ENCODE results near the gene LRBA. TPM values are rescaled to one million over a fixed set of nuclear protein-coding genes. Genes with fewer than 3 reads are reported as not detected.

LRBA gene
- total and polyA plus RNA-seq, 2 donors = 18.4 to 38.6 TPM

DNA sequence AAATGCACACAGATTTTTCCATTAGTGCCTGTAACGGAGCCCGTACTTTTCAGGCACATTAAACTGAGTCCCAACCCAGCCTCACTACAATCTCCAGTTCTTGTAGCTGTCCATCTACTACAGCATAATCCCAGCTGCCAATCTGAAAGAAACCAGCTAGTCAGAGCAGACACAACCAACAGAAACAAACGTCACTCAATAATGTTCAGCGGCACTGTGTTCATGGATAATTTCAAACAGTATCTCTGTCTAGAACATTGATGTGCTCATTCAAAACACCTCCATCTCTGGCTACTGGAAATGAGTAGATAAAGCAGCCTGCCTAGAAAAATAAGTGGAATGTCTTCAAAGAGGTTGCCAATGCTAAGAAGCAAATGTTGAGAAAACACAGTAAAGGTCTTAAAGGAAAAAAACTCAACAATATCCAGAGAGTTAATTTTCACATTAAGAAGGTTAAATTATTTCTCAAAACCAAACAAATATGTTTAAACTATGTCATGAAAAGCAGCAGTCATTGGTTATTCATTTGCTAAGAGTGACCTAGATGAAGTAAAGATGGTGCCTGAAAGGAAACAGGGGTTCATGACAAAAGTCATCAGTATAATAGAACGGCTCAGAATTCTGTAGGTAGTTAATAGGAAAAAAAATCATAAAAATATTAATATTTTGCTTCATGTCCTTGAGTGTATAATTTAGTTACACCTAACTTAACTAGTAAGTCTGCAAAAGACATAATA lies 678.2 kb downstream of the LRBA start:
- no peak for DNase-seq (ENCODE audit: low read depth in 6 of 9, low spot score in 9 of 9)
- Histone ChIP-seq H3K4me1 (ENCODE audit: control insufficient read depth in 2 of 2, insufficient read depth in 2 of 2, low read length in 2 of 2) (no peaks in the 10 kb centered on the region), H3K9me3 (ENCODE audit: control insufficient read depth in 2 of 2, insufficient read depth in 1 of 2, low read length in 1 of 2) (no peaks in the 10 kb centered on the region), H3K27ac (ENCODE audit: low read depth in 1 of 2, low read length in 1 of 2) (no peak overlapping the region), H3K36me3 (ENCODE audit: control insufficient read depth in 2 of 2, insufficient read depth in 2 of 2, low read length in 1 of 2) (peaks cover 0 to 4% of the 10 kb centered on the region in 2 donors), H3K4me3 (ENCODE audit: low read length in 2 of 2) (no peak overlapping the region), H3K27me3 (ENCODE audit: control insufficient read depth in 2 of 2, insufficient read depth in 1 of 2, low read length in 1 of 2) (no peaks in the 10 kb centered on the region)
- WGBS = 98% methylated on average over 5 of the region's 5 CpGs

DNA sequence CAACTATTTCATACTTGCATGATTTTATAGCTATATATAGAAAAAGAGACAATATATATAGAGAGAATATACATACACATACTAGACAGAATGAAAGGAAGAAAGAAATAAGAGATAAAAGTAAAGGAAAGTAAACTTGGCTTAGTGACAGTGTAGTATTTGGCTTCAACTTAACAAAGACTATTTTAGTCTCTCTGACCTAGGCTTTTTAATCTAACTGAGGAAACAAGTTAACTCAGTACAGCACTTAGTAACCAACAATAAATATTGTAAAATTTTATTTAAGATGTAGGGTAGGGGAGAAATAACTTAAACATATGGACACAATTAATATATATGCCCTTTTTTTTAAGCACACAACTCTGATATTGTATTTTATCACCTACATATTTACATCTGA lies 682.1 kb downstream of the LRBA start:
- H3K27ac ChIP-seq (ENCODE audit: low read depth in 1 of 2, low read length in 1 of 2) = no peak overlapping the region
- H3K9me3 ChIP-seq (ENCODE audit: control insufficient read depth in 2 of 2, insufficient read depth in 1 of 2, low read length in 1 of 2) = no peaks in the 10 kb centered on the region
- H3K4me3 ChIP-seq (ENCODE audit: low read length in 2 of 2) = no peak overlapping the region
- H3K4me1 ChIP-seq (ENCODE audit: control insufficient read depth in 2 of 2, insufficient read depth in 2 of 2, low read length in 2 of 2) = no peaks in the 10 kb centered on the region
- H3K36me3 ChIP-seq (ENCODE audit: control insufficient read depth in 2 of 2, insufficient read depth in 2 of 2, low read length in 1 of 2) = no peaks in the 10 kb centered on the region
- no peaks in the 10 kb centered on the region for H3K27me3 ChIP-seq (ENCODE audit: control insufficient read depth in 2 of 2, insufficient read depth in 1 of 2, low read length in 1 of 2)
- no peak for DNase-seq (ENCODE audit: low read depth in 6 of 9, low spot score in 9 of 9)

DNA sequence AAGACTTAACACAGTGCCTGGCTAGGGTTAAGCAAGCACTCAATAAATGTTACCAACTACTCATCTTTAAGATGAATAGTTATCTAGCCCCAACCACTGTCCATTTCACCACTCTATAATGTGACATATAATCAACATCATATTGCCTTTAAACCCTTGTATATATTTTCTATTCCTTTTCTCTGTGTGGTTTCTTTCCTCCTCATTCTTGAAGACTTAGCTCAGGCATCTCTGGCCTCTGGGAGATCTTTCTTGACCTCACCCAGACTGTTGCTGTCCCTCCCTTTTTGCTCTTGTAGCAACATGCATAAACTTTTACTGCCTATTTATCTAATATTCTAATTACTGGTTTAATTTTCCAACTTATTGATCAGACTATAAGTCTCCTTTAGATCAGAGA lies 683.0 kb downstream of the LRBA start:
- no peaks in the 10 kb centered on the region for H3K36me3 ChIP-seq (ENCODE audit: control insufficient read depth in 2 of 2, insufficient read depth in 2 of 2, low read length in 1 of 2)
- DNase-seq (ENCODE audit: low read depth in 6 of 9, low spot score in 9 of 9) = no peak
- no peaks in the 10 kb centered on the region for H3K27me3 ChIP-seq (ENCODE audit: control insufficient read depth in 2 of 2, insufficient read depth in 1 of 2, low read length in 1 of 2)
- H3K9me3 ChIP-seq (ENCODE audit: control insufficient read depth in 2 of 2, insufficient read depth in 1 of 2, low read length in 1 of 2) = no peaks in the 10 kb centered on the region
- H3K4me1 ChIP-seq (ENCODE audit: control insufficient read depth in 2 of 2, insufficient read depth in 2 of 2, low read length in 2 of 2) = no peaks in the 10 kb centered on the region
- no peak overlapping the region for H3K4me3 ChIP-seq (ENCODE audit: low read length in 2 of 2)
- H3K27ac ChIP-seq (ENCODE audit: low read depth in 1 of 2, low read length in 1 of 2) = no peak overlapping the region

DNA sequence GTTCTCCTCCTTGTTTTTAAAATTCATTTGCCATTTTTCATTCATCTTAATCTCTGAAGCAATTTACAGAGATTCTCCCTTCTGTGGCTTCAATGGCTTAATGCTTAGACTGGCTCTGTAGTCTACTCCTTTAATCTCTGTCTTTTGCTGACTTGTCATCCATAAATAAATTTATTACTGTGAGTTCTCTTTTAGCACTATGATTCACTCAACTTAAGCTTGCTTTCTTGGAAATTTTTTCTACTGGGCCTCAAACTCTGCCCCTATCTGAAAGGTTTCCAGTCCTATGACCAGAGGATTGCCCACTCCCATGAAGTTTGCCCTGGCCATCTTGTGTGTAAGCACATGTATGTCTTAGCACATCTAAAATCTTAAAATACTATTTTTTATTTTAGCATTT lies 685.7 kb downstream of the LRBA start:
- DNase-seq (ENCODE audit: low read depth in 6 of 9, low spot score in 9 of 9) = no peak
- Histone ChIP-seq H3K9me3 (ENCODE audit: control insufficient read depth in 2 of 2, insufficient read depth in 1 of 2, low read length in 1 of 2) (no peaks in the 10 kb centered on the region), H3K27ac (ENCODE audit: low read depth in 1 of 2, low read length in 1 of 2) (no peak overlapping the region), H3K27me3 (ENCODE audit: control insufficient read depth in 2 of 2, insufficient read depth in 1 of 2, low read length in 1 of 2) (no peaks in the 10 kb centered on the region), H3K4me3 (ENCODE audit: low read length in 2 of 2) (no peak overlapping the region), H3K36me3 (ENCODE audit: control insufficient read depth in 2 of 2, insufficient read depth in 2 of 2, low read length in 1 of 2) (peaks cover 0 to 3% of the 10 kb centered on the region in 2 donors), H3K4me1 (ENCODE audit: control insufficient read depth in 2 of 2, insufficient read depth in 2 of 2, low read length in 2 of 2) (no peaks in the 10 kb centered on the region)

DNA sequence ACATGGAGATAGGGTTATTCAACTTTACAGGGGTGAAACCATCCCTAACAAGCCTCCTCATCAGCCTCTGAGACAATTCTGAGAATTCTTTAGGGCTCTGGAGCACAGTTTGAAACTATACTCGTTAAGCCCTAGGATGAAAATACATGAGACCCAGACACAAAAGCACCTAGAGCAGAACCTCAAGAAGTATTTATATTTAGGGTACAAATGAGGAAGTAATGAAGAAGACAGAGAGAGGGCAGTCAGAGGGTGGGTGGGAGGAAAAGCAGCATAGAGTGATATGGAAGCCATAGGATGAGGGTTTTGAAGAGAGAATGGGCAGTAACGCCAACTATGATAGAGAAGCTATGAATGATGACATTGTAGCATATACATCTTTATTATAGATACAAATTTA lies 686.6 kb downstream of the LRBA start:
- 91% methylated on average over 2 of the region's 2 CpGs for WGBS
- no peaks in the 10 kb centered on the region for H3K27me3 ChIP-seq (ENCODE audit: control insufficient read depth in 2 of 2, insufficient read depth in 1 of 2, low read length in 1 of 2)

DNA sequence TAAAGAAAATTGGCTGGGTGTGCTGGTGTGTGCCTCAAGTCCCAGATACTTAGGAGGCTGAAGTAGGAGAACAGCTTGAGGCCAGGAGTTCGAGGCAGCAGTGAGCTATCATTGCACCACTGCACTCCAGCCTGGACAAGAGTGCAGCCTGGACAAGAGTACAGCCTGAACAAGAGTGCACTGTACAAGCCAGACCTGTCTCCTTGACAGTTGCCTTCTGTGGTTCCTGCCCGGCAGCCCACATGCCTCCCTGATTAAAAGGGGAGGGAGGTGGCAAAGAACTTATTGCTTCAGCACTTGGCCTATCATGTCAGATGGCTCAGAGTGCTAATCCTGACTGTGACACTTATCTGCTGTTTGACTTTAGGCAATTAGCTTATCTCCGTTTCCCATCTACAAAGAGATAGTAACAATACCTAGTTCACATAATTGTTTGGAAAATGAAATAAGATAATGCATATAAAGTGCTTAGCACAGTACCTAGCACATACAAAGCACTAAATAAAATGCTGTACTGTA lies 687.8 kb downstream of the LRBA start:
- H3K4me3 ChIP-seq (ENCODE audit: low read length in 2 of 2) = no peak overlapping the region

More for the DNA sequence above, 686.6 kb downstream of the LRBA start:
- H3K27ac ChIP-seq (ENCODE audit: low read depth in 1 of 2, low read length in 1 of 2) = no peak overlapping the region
- no peak overlapping the region for H3K4me3 ChIP-seq (ENCODE audit: low read length in 2 of 2)
- H3K9me3 ChIP-seq (ENCODE audit: control insufficient read depth in 2 of 2, insufficient read depth in 1 of 2, low read length in 1 of 2) = no peaks in the 10 kb centered on the region
- H3K4me1 ChIP-seq (ENCODE audit: control insufficient read depth in 2 of 2, insufficient read depth in 2 of 2, low read length in 2 of 2) = no peaks in the 10 kb centered on the region
- no peak for DNase-seq (ENCODE audit: low read depth in 6 of 9, low spot score in 9 of 9)
- H3K36me3 ChIP-seq (ENCODE audit: control insufficient read depth in 2 of 2, insufficient read depth in 2 of 2, low read length in 1 of 2) = peaks cover 0 to 3% of the 10 kb centered on the region in 2 donors

DNA sequence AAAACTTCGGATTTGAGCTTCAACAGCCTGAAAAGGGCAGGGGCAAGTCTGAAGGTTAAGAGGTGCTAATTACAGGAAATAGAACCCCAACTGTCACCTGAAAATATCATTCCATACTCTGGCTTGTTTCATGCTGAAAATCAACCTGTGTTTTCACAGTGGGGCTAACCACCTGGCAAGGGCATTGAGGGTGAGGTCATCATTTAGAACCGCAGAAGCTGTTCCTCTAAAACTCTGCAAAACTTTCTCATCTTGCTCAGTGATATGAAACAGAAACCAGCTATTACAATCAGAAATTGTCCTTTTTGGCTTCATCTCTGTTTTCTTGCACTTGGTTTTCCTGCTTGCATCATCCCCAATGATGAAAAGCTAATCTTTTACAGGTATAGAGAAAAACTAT lies 689.2 kb downstream of the LRBA start:
- H3K27ac ChIP-seq (ENCODE audit: low read depth in 1 of 2, low read length in 1 of 2) = no peak overlapping the region
- H3K9me3 ChIP-seq (ENCODE audit: control insufficient read depth in 2 of 2, insufficient read depth in 1 of 2, low read length in 1 of 2) = no peaks in the 10 kb centered on the region
- H3K36me3 ChIP-seq (ENCODE audit: control insufficient read depth in 2 of 2, insufficient read depth in 2 of 2, low read length in 1 of 2) = peaks cover 0 to 3% of the 10 kb centered on the region in 2 donors
- DNase-seq (ENCODE audit: low read depth in 6 of 9, low spot score in 9 of 9) = no peak
- H3K27me3 ChIP-seq (ENCODE audit: control insufficient read depth in 2 of 2, insufficient read depth in 1 of 2, low read length in 1 of 2) = no peaks in the 10 kb centered on the region
- H3K4me3 ChIP-seq (ENCODE audit: low read length in 2 of 2) = no peak overlapping the region
- WGBS = 93% methylated on average over 2 of the region's 2 CpGs
- no peaks in the 10 kb centered on the region for H3K4me1 ChIP-seq (ENCODE audit: control insufficient read depth in 2 of 2, insufficient read depth in 2 of 2, low read length in 2 of 2)

More for the DNA sequence above, 687.8 kb downstream of the LRBA start:
- Histone ChIP-seq H3K9me3 (ENCODE audit: control insufficient read depth in 2 of 2, insufficient read depth in 1 of 2, low read length in 1 of 2) (no peaks in the 10 kb centered on the region), H3K36me3 (ENCODE audit: control insufficient read depth in 2 of 2, insufficient read depth in 2 of 2, low read length in 1 of 2) (peaks cover 0 to 3% of the 10 kb centered on the region in 2 donors), H3K4me1 (ENCODE audit: control insufficient read depth in 2 of 2, insufficient read depth in 2 of 2, low read length in 2 of 2) (no peaks in the 10 kb centered on the region), H3K27ac (ENCODE audit: low read depth in 1 of 2, low read length in 1 of 2) (no peak overlapping the region), H3K27me3 (ENCODE audit: control insufficient read depth in 2 of 2, insufficient read depth in 1 of 2, low read length in 1 of 2) (no peaks in the 10 kb centered on the region)
- WGBS = 97% methylated on average over 3 of the region's 3 CpGs
- no peak for DNase-seq (ENCODE audit: low read depth in 6 of 9, low spot score in 9 of 9)

DNA sequence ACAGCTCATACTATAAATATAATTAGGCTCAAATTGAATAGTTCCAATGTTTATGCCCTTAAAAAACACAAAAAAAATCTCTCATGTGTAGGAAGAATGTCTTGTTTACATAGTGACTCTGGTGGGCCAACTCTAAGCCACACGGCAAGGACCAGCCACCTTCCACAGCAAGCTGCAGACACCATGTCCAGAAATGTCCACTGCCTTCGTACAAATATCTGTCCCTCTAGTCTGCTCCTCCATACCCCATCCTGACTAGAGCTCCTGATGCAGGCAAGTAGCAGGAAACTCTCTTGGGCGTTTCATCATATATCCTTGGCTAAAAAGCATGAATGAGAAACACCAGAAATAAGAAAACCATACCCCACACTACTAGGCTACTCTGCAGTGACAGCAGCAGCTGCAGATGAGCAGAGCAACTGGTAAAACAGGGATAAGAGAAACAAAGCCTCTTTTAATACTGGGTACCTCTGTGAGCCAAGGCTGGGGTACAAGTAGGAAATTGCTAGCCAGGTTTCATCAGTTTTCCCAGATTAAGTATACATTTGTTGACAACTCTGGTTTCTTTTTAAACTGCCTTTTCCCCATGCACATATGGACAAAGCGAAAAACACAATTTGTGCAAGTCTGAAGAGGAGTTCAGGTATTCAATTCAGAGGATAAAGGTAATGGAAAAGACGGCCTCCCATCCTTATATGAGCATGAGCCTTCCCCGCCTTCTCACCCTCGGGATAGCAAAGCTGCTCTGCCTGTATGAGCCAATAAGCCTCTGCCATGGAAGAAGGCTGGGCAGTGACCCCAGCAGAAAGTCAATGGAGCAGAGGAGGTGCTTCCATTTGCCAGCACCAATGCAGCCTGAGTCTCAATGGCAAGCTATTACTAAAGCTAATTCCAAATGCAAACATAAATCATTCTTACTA lies 691.4 kb downstream of the LRBA start:
- Histone ChIP-seq H3K36me3 (ENCODE audit: control insufficient read depth in 2 of 2, insufficient read depth in 2 of 2, low read length in 1 of 2) (peaks cover 0 to 3% of the 10 kb centered on the region in 2 donors), H3K27me3 (ENCODE audit: control insufficient read depth in 2 of 2, insufficient read depth in 1 of 2, low read length in 1 of 2) (no peaks in the 10 kb centered on the region), H3K4me1 (ENCODE audit: control insufficient read depth in 2 of 2, insufficient read depth in 2 of 2, low read length in 2 of 2) (no peaks in the 10 kb centered on the region), H3K9me3 (ENCODE audit: control insufficient read depth in 2 of 2, insufficient read depth in 1 of 2, low read length in 1 of 2) (no peaks in the 10 kb centered on the region), H3K27ac (ENCODE audit: low read depth in 1 of 2, low read length in 1 of 2) (no peak overlapping the region), H3K4me3 (ENCODE audit: low read length in 2 of 2) (no peak overlapping the region)
- DNase-seq (ENCODE audit: low read depth in 6 of 9, low spot score in 9 of 9) = no peak
- 98% methylated on average over 7 of the region's 7 CpGs for WGBS

DNA sequence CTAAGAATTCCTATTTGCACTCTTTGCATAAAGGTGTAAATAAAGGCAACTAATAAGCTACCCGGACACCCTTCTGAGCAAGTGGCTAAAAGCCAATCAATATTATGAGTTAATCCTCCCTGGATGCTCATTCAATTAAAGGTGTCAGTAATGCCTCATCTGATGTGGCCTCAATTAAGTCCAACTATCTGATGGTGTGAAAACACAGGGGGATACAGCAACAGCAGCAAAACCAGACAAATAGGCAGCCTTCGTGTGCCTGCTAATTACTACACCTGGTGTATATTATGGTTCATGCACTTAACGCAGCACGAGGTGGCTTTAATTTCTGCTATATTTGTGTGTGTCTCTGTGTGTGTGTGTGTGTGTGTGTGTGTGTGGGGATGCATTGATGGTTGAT lies 692.4 kb downstream of the LRBA start:
- 98% methylated on average over 4 of the region's 4 CpGs for WGBS
- H3K9me3 ChIP-seq (ENCODE audit: control insufficient read depth in 2 of 2, insufficient read depth in 1 of 2, low read length in 1 of 2) = no peaks in the 10 kb centered on the region
- H3K4me1 ChIP-seq (ENCODE audit: control insufficient read depth in 2 of 2, insufficient read depth in 2 of 2, low read length in 2 of 2) = no peaks in the 10 kb centered on the region

More for the DNA sequence above, 692.4 kb downstream of the LRBA start:
- no peak for DNase-seq (ENCODE audit: low read depth in 6 of 9, low spot score in 9 of 9)
- Histone ChIP-seq H3K36me3 (ENCODE audit: control insufficient read depth in 2 of 2, insufficient read depth in 2 of 2, low read length in 1 of 2) (peaks cover 0 to 3% of the 10 kb centered on the region in 2 donors), H3K4me3 (ENCODE audit: low read length in 2 of 2) (no peak overlapping the region), H3K27ac (ENCODE audit: low read depth in 1 of 2, low read length in 1 of 2) (no peak overlapping the region), H3K27me3 (ENCODE audit: control insufficient read depth in 2 of 2, insufficient read depth in 1 of 2, low read length in 1 of 2) (no peaks in the 10 kb centered on the region)
